HL-60 (cell line): ENCODE results near the gene TRIM54.

Experiments used
- DNase-seq, 2 experiments: peaks; one replicate each; pipeline ENCODE4 v3.0.0-alpha.2; 2010 to 2020; ENCODE audit warnings: low read depth in 1 of 2, low spot score in 1 of 2
- H3K27ac ChIP-seq: fragments of 250-450 bp; sonication (Bioruptor Pico); replicated peaks from 2 replicates; pipeline ENCODE4 v1.5.1; 2020; ENCODE audit warnings: mild to moderate bottlenecking, moderate library complexity
- H3K27me3 ChIP-seq: fragments of 250-450 bp; sonication (Bioruptor Pico); 2 replicates; pipeline ENCODE4 v1.5.1; 2021; ENCODE audit warnings: mild to moderate bottlenecking, moderate library complexity; ENCODE audit not compliant: insufficient read depth, poor library complexity, severe bottlenecking
- H3K4me3 ChIP-seq: replicated peaks from 2 replicates; pipeline ENCODE4 v1.5.1; 2011; ENCODE audit warnings: mild to moderate bottlenecking, control low read depth, low read length; ENCODE audit not compliant: insufficient read depth
- GABPA ChIP-seq: IDR thresholded peaks from 2 replicates; pipeline ENCODE4 v1.6.1; 2012; ENCODE audit warnings: low read depth
- POLR2AphosphoS5 ChIP-seq: IDR thresholded peaks from 2 replicates; pipeline ENCODE4 v1.6.1; 2012; ENCODE audit warnings: low read depth
- REST ChIP-seq: IDR thresholded peaks from 2 replicates; pipeline ENCODE4 v1.6.1; 2012; ENCODE audit warnings: low read depth; ENCODE audit not compliant: insufficient replicate concordance
- SPI1 ChIP-seq: IDR thresholded peaks from 2 replicates; pipeline ENCODE4 v1.6.1; 2012; ENCODE audit warnings: low read depth, mild to moderate bottlenecking, borderline replicate concordance
- TF ChIP-seq, protein P1 (sequence below): IDR thresholded peaks from one replicate; pipeline ENCODE4 v1.5.1; 2011; ENCODE audit warnings: low read length, control low read depth, inconsistent platforms; ENCODE audit not compliant: insufficient read depth

The TRIM54 gene

DNA sequence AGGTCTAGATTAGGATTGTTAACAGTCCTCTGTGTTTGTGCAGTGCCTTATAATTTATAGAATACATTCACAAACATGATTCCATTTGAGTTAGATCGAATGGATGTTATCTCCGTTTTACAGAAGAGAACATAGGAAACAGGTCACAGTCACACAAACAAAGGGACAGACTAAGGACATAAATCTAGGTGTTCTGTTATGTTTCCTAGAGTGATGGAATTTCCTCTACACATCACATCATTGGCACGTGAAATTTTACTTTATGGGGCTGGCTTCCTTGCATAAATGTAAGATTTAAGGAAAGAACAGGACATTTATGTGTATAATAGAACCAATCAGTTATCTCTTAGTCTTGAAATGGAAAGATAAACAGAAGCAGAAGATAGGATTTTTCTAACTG lies 6.4 kb downstream of the TRIM54 start:
- TF ChIP-seq GABPA (no peak), POLR2AphosphoS5 (no peak)
- Histone ChIP-seq H3K27me3 (peaks cover 2% of the 10 kb centered on the region), H3K4me3 (no peak overlapping the region), H3K27ac (no peak overlapping the region)
- no peak for DNase-seq

DNA sequence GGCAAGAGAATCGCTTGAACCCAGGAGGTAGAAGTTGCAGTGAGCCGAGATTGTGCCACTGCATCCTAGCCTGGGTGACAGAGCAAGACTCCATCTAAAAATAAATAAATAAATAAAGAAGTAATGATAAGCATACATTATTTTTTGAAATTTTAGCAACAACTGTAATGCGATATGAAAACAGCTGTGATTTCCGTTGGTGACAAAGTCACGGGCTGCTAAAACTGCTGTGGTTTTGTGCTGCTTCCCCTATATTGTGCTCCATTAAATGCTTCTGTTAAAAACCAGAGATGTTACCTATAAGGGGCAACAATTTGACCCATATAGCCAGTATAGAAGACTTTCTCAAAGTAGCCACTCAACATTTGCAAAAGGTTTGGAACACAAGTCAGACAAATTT lies 8.3 kb downstream of the TRIM54 start:
- no peak for DNase-seq
- Histone ChIP-seq H3K27ac (no peak overlapping the region), H3K27me3 (peaks cover 2% of the 10 kb centered on the region), H3K4me3 (no peak overlapping the region)
- TF ChIP-seq GABPA (no peak), POLR2AphosphoS5 (no peak), SPI1 (no peak), REST (no peak)
- TF ChIP-seq, protein P1, sequence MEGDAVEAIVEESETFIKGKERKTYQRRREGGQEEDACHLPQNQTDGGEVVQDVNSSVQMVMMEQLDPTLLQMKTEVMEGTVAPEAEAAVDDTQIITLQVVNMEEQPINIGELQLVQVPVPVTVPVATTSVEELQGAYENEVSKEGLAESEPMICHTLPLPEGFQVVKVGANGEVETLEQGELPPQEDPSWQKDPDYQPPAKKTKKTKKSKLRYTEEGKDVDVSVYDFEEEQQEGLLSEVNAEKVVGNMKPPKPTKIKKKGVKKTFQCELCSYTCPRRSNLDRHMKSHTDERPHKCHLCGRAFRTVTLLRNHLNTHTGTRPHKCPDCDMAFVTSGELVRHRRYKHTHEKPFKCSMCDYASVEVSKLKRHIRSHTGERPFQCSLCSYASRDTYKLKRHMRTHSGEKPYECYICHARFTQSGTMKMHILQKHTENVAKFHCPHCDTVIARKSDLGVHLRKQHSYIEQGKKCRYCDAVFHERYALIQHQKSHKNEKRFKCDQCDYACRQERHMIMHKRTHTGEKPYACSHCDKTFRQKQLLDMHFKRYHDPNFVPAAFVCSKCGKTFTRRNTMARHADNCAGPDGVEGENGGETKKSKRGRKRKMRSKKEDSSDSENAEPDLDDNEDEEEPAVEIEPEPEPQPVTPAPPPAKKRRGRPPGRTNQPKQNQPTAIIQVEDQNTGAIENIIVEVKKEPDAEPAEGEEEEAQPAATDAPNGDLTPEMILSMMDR, result no peak

GRCh38 chr2:27291865-27292264 lies 9.6 kb downstream of the TRIM54 start:
- Histone ChIP-seq H3K27ac (no peak overlapping the region), H3K27me3 (peaks cover 2% of the 10 kb centered on the region), H3K4me3 (no peak overlapping the region)
- no peak for TF ChIP-seq SPI1
- no peak for TF ChIP-seq POLR2AphosphoS5
- TF ChIP-seq, protein P1, result no peak
- TF ChIP-seq REST, result no peak
- TF ChIP-seq GABPA, result no peak
- no peak for DNase-seq

DNA sequence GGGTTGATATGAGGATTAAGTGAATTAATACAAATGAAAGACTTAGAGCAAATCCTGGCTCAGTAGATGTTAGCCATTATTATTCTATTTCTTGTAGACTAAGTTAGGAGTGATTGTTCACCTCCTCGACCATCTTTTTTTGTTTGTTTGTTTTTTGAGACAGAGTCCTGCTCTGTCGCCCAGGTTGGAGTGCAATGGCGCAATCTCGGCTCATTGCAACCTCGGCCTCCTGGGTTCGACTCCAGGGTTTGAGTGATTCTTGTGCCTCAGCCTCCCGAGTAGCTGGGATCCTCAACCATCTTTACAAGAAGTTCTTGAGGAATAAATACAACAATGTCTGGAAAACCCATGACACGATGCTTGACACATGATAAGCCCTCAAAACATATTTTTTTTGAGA lies 12.7 kb downstream of the TRIM54 start:
- TF ChIP-seq GABPA (no peak), POLR2AphosphoS5 (no peak), REST (no peak), SPI1 (no peak)
- TF ChIP-seq, protein P1, result no peak
- Histone ChIP-seq H3K4me3 (no peak overlapping the region), H3K27me3 (peaks cover 2% of the 10 kb centered on the region), H3K27ac (no peak overlapping the region)
- no peak for DNase-seq
